ENCODE measurements around the gene XAF1. TPM values are rescaled to one million over a fixed set of nuclear protein-coding genes. Genes with fewer than 3 reads are reported as not detected.

The XAF1 gene
- total and polyA plus RNA-seq, 10 of the 15 experiments (the other 5 are each of a cell fraction or from before 2014, with no cell fraction given): 16.3 to 59.1 (median 44.6) TPM

- FAIRE-seq (no peak), DNase-seq (ENCODE audit: low read depth, low spot score) (no peak), ATAC-seq (no peak)
- intact Hi-C loops (cut with micrococcal nuclease; ENCODE audit: unreplicated experiment): loop anchor here (10.0 kb wide), 2 partner anchors 89 to 261 kb away; partner anchors contain the start of gene RNASEK
- Histone ChIP-seq H3K27ac (ENCODE audit: control insufficient read depth, insufficient read depth) (no peak overlapping the region), H2AFZ (ENCODE audit: control insufficient read depth, low read depth, low read length) (no peak overlapping the region; the same call in 1 of the 2 replicates), H3K36me3 (ENCODE audit: control insufficient read depth in 2 of 2, insufficient read depth in 2 of 2, low read length in 1 of 2) (peaks cover 0 to 5% of the 10 kb centered on the region in 2 experiments; a peak in 2 of 4 replicates), H3K27me3 (replicated peaks in 1 of 2; ENCODE audit: control insufficient read depth in 2 of 2, insufficient read depth in 2 of 2, low read length in 1 of 2) (no peaks in the 10 kb centered on the region), H3K9me3 (replicated peaks; ENCODE audit: control insufficient read depth, insufficient read depth, low read length) (no peaks in the 10 kb centered on the region), H3K9ac (ENCODE audit: control insufficient read depth, insufficient read depth, low read length) (no peak overlapping the region), H3K4me2 (ENCODE audit: control insufficient read depth, insufficient read depth) (no peak overlapping the region), H3K4me3 (no peak overlapping the region), H3K79me2 (ENCODE audit: control insufficient read depth, insufficient read depth, low read length) (peaks cover 27% of the 10 kb centered on the region), H3K4me1 (ENCODE audit: control insufficient read depth, insufficient read depth, low read length) (peaks cover 15% of the 10 kb centered on the region), H4K20me1 (ENCODE audit: control insufficient read depth, insufficient read depth) (no peaks in the 10 kb centered on the region)
- ChIA-PET CTCF (no interaction called here), SMC1A (ENCODE audit: uncharacterized antibody, unreplicated experiment) (interaction anchor here (1.1 kb wide), 1 partner anchor 13 kb away, joined by 3 read pairs; no protein-coding TSS in a partner anchor), POLR2A (no interaction called here), RAD21 (ENCODE audit: unreplicated experiment) (no interaction called here)
- TF ChIP-seq ZNF384 (IDR thresholded peaks at IDR 0.05; ENCODE audit: borderline replicate concordance, low read depth, low read length) (no peak), NR2C2 (IDR thresholded peaks at IDR 0.05; ENCODE audit: borderline replicate concordance, control insufficient read depth, insufficient read length, low read depth) (no peak), ZBTB4 (CRISPR knock-in tag; IDR thresholded peaks at IDR 0.05) (no peak), E2F8 (IDR thresholded peaks at IDR 0.05; ENCODE audit: low read depth, partially characterized antibody) (no peak), ETV6 (conservative IDR thresholded peaks at IDR 0.05 in 1 of 2, IDR thresholded peaks at IDR 0.05 in 1 of 2; ENCODE audit: borderline replicate concordance in 1 of 2, low read depth in 1 of 2) (no peak), JUND (IDR thresholded peaks at IDR 0.05; ENCODE audit: low read depth, low read length) (no peak), TBL1XR1 (IDR thresholded peaks at IDR 0.05; ENCODE audit: low read depth, low read length) (no peak), RBBP5 (conservative IDR thresholded peaks at IDR 0.05) (no peak), NFXL1 (IDR thresholded peaks at IDR 0.05; ENCODE audit: borderline replicate concordance) (no peak), TCF3 (IDR thresholded peaks at IDR 0.05; ENCODE audit: borderline replicate concordance, insufficient read depth, low read depth, low read length) (no peak), PBX3 (IDR thresholded peaks at IDR 0.05; ENCODE audit: insufficient replicate concordance, low read depth, low read length) (no peak), POLR2AphosphoS2 (IDR thresholded peaks at IDR 0.05; ENCODE audit: low read depth, low read length) (no peak)
- BruUV-seq (replicated peaks): no TSS peak
- in situ Hi-C loops (cut with MboI): no loop called here
- WGBS (ENCODE audit: insufficient coverage, insufficient replicate concordance, low lambda C conversion rate, missing lambda C conversion rate): 82% methylated on average over 6 of the region's 6 CpGs
These were observed 2.3 kb upstream of the XAF1 start for GRCh38 chr17:6753546-6753945.
